NCI-H524 treated with DMSO at 0.1 percent for 48 hours (cell line): ENCODE data around the gene CD82.

Experiments
- DNase-seq: peaks from one replicate; lab custom pipeline; 2025; lab: John Stamatoyannopoulos, UW

Gene CD82

DNA sequence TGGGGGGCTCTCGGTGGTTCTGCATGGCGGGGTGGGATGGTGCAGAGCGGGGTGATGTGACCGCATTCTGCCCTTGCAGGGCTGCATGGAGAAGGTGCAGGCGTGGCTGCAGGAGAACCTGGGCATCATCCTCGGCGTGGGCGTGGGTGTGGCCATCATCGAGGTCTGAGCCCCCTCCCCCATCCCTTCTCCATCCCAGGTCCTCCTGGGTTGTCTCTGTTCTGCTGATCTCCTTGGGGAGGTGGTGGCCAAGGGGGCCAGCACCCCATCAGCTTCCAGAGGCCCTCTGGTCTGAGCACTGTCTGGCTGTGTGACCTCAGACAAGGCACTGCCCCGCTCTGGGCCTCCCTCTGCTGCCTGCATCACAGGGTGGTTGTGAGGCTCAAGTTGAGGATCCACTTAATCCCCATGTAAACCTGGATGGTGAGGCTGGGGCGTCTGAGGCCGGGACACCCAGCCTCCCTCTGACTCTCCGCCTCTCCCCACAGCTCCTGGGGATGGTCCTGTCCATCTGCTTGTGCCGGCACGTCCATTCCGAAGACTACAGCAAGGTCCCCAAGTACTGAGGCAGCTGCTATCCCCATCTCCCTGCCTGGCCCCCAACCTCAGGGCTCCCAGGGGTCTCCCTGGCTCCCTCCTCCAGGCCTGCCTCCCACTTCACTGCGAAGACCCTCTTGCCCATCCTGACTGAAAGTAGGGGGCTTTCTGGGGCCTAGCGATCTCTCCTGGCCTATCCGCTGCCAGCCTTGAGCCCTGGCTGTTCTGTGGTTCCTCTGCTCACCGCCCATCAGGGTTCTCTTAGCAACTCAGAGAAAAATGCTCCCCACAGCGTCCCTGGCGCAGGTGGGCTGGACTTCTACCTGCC, 53.3 kb downstream of the CD82 start:
- DNase-seq: no peak

DNA sequence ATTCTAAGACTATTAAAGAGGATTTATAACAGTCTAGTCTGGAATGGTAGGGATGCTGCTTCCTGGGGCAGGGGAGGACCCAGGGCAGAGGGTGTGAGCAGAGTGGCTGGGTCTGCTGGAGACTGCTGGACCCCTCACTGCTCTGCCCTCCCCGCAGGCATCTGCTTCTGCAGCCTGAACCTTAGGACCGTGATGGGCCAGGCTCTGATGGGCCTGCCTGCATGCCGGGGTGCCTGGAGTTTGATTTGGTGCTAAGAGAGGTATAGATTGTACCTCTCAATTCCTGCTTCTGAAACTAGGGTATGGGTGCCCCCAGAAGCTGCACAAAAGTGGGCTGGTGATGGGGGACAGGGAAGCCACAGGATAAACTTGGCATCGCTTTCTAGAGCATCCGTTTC, 54.9 kb downstream of the CD82 start:
- no peak for DNase-seq

DNA sequence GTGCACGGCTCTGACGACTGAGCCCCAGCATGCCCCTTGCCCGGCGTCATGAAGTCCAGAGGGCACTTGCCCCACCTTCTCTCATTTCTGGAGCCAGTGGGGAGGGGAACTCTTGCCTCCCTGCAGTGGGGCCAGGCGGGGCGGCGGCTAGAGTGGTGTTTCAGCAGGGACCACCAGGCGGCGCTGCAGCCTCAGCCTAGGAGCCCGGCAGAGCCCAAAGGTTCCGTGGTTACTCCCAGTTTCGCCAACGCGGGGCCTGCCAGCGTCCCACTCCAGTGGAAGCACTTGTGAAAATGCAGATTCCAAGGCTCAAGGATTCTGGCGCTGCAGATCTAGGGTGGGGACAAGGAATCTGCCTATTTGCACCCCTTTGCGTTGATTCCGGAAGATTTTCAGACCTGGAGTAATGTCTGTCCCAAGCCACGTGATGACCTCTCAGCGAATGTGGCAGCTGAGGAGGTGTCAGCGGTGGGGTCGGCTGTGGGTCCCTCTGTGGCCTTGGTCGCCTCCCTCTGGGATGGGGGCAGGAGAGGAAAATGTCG, 55.7 kb downstream of the CD82 start:
- DNase-seq: no peak

DNA sequence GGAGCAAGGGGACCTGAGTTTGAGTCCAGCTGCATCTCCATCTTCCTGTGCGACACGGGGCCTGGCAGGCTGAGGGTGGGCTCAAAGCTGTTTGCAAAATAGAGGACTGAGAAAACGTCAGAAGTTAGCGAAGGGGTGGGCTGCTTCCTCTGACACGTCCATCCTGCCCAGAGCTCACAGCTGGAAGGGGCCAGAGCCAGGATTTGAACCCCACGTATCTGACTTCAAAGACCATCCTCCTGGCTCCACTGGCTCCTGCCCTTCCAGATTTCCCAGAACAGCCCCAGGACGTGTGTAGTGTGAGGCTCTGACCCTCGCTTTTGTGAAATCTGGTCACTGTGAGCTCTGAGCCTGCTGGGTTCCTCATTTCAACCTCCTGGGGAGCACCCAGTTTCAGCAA, 56.3 kb downstream of the CD82 start:
- no peak for DNase-seq

DNA sequence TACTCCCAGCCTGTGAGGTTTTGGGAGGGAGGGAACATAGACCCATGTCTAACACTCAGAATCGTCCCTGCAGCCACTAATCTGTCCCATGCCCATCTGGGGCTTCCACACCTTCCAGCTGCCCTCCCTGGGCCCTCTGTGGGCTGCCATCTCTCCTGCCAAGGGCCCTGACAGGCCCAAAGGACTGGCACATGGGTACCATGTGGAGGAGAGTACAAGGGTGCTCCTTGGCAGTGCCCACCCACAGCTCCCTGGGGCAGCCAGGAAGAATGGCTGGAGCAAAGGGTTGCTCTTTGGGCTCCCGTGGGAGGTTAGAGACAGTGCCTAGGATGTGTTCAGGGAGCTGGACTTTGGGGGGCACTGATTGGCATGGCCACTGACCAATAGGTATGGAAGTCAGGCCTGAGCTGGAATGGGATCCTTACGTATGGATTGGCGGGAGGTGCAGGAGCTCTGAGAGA, 56.8 kb downstream of the CD82 start:
- DNase-seq: no peak

DNA sequence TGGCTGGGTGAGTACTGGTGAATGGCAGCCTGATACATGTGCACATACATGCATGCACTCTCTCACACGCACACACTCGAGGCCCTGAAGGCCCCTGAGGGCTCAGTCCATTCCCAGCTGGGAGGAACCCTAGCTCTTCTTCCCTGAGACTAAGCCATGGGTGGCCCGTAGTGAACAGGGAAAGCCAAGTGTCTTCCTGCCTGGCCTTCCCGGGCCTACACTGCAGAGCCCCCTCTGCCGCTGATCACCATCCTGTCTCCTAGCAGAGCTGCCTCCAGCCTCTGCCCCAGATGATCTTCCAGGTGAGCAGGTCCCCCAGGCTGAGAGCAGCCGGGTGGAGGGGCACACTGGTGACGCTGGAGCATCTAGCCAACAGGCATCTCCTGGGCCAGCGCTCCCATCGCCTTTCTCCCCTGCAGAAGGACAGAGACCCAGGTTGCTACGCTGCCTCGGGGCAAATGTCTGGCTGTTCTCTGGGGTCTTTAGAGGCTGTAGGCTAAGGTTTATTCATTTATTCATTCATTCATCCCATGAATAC, 57.3 kb downstream of the CD82 start:
- no peak for DNase-seq

DNA sequence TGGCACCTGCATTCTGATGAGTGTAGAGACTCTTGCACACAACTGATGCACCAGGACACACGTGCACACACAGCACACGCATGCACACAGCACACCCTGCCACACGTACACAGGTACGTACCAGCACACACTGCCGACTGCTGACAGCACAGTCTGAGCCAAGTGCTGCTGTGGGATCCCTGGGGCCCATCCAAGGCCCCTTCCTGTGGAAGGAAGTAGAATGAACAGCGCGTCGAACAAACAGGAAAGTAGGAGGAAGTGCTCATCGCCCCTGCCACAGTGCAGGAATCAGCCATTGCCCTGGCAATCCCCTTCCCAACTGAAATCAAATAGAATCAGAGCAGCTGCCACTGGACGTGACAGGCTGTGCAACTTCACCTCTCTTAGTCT, 57.9 kb downstream of the CD82 start:
- DNase-seq: no peak

DNA sequence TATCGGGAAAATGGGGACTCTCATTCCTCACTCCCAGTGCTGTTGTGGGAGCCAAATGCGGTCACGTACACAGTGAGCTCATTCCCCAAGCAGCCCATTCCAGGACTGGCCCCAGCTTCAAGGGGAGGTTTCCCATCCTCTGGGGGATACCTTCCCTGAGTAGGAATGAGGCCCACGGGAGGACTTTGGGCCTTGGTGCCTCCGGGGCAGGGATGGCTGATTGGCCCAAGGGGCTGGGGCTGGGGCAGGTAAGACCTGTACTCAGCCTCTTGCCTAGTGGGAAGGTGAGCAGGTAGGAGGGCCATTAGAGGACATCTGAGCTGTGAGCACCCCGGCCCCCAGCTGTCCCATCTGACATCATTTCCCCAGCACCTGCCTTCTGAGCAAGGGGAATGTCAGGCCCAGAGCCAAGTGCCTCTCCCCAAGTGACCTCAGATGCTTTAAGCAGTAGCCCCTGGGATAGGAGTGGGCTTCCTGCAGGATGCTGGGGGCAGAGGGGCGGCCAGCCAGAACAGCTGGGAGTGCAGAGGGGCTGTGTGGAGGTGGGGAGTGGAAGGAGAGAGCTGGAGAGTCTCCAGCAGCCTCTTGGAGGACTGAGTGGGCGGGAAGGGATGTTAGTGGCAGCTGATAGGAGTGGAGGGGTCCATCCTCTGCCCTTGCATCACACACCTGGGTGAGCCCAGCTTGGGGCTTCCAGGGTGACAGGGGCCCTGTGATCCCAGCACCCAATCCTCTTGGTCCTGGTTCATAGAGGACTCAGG, 58.4 kb downstream of the CD82 start:
- no peak for DNase-seq

DNA sequence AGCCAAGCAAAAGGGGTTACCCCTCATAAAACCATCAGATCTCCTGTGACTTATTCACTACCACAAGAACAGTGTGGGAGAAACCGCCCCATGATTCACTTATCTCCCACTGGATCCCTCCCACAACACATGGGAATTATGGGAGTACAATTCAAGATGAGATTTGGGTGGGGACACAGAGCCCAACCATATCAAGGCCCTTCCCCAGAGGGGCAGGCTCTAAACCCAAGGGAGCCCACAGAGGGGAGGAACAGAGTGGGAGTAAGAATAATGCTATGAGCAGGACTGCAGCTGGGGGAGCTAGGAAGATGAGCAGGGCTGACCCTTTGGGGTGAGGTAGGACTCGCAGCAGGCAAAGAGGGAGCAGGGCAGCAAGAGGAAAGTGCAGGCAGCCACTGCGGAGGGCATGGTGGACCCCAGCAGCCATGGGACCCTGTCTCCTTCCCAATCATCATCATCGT, 59.3 kb downstream of the CD82 start:
- no peak for DNase-seq

DNA sequence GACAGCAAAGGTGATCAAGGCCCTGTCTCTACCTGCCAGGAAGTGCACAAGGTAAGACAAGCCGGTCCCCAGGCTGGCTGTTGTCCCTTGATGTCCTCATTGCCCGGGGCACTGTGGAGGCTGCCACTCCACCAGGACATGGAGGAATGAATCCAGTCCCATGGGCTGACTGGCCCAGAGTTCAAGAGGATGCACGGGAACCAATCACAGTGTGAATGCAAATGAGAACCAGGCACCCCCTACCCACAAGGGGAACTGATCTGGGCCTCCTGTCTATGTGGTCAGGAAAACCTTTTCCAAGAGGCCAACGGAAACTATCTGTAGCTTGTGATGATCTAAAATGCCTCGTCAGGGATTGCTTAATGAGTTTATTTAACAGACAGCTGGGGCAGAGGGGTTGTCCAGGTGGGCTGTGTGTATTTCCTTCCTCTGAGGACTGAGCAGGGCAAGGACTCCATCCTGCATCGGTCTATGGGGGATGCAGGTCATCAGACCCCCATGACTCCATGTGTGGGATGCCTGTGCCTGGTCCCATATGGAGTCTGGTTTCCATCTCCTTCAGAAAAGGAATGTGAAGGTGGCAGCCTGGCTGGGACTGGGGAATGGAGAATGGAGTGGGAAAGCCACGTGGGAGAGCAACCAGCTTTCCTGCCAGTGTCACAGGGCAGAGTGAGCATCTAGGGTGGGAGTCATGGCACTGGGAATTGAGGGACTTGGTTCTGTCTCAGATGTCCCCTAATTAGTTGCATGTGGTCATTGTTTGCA, 60.5 kb downstream of the CD82 start:
- DNase-seq: no peak

DNA sequence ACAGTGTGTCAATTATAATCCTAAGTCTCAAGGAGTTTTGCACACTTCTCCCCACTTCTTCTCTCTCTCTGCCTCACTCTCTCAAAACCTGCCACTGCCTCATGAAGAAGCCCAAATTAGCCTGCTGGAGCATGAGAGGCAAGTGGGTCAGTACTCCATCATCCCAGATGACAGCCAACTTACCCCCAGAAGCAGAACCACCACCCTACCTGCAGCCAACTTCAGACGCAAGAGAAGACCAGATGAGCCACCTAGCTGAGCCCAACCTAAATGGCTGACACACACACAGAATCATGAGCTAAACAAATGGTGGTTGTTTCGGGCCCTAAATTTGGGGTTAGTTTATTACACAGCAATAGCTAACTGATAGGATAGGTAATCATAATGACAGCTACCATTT, 61.2 kb downstream of the CD82 start:
- no peak for DNase-seq

DNA sequence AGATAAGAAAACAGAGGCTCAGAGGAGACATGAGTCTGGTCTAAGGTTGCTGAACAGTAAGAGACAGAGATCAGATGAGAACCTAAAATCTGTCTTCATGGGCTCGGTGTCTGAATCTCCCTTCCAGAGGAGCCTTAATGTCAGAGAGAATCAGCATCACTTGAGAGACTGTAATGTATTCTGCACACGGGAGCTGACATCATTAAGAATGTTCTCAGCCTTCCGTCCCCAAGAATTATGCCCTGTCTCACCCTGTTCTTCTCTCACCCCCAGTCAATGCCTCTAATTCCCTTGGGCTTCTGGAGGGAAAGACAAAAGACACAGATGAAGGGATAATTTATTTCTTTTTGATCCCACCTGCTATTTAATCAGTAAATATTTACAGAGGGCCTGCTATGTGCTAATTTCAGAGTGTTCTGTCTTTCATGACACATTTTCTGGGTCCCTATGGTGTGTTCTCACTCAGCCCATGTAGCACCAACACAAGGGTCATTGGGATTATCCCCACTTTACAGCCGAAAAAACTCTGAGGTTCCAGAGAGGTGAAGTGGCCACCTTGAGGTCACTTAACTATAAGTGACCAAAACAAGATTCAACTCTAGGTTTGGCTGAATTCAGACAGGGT, 61.8 kb downstream of the CD82 start:
- DNase-seq: no peak

DNA sequence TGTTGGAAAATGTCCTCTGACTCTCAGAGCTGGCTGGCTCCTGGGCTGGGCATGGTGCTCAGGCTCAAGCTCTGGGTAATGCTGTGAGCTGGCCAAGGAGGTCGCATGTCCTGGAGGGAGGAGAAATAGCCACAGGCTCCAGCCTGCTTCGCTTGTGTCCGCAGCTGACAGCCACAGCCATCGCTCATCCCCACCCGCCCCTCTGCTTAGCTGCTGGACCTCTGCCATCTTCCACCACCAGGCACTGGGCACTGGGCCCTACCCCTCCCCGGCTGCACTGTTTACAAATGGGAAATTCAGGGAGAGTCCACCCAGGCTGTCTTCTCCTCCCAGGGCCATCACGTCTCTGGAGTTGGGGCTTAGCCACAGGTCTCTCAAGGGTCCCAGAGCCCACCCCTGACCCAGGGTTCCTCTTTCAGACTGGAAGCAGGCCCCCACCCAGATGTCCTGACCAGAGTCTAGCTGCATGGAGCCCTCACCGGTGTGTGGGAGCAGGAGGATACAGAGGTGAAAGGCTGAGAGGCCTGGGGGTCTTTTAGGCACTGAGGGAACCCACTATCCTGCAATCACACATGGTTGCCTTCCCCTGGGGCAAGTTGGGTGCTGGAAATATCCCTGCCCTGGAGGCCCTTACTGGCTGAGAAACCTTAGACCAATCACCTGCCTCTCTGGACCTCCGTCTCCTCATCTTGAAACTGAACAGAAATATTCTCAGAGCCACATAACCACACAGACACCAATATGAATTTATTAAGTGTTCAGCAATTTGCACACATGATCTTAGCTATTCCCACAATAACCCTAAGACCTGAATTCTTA, 62.7 kb downstream of the CD82 start:
- DNase-seq: no peak

DNA sequence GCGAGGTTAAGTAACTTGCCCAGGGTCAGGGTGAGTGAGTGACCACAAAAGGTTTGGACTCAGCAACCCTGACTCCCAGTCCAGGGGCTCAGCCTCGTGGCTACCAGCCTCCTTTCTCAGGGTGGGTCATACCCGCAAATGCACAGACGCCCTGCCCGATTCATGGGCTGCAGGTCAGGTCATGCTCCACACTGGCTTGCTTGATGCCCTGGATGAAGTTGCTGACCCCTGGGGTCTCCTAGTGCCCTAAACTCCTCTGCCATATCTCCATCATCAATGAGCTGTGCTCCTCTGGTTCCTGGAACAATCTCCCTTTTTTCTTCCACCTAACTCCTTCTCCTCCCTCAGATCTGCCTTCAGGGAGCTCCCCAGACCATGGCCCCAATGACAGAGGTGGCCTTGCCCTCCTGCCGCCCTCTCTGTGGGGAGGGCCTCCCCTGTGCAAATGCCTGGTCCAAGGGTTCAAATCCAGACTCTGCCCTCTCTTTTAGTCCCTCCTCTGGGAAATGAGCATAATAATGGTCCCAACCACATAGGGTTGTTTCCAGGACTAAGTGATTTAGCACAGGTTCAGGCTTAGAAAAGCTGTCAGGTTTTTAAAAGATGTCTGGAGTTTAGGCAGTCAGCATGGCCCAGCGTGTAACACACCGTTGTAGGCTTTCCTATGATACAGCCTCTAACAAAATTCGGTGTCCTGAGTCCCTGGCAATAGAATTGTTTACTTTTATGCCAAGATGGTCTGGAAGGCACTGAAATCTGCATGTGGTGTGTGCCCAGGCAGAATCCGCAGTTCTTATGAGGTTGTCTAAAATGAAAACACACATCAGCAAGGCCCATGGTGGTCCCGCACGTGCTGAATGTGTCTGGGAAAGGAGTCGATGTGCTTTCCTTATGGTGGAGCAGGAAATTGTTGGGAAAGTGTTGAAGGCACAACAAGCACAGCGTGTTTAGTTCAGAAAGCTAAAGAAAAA, 63.6 kb downstream of the CD82 start:
- no peak for DNase-seq

DNA sequence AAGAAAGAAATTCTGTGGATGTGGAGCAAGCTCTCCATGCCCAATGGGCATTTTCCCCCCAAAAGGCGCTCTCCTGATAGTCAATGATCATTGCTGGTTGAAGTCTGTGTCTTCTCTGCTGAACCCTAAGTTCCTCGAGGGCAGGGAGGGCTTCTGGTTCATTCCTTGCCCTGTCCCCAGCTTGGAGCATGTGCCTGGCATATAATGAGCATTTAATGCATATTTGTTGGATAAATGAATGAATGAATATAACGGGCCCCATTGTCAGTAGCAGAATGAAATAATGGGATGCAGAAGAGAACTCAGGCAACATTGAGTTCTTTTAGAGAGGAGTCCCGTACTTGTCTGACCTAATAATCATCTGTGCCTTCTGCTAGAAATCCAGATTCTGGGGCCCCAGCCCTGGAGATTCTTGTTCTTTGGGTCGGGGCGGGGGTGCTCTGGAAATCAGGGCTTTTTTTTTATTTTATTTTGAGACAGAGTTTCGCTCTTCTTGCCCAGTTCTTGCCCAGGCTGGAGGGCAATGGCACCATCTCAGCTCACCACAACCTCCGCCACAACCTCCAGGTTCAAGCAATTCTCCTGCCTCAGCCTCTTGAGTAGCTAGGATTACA, 64.4 kb downstream of the CD82 start:
- no peak for DNase-seq

DNA sequence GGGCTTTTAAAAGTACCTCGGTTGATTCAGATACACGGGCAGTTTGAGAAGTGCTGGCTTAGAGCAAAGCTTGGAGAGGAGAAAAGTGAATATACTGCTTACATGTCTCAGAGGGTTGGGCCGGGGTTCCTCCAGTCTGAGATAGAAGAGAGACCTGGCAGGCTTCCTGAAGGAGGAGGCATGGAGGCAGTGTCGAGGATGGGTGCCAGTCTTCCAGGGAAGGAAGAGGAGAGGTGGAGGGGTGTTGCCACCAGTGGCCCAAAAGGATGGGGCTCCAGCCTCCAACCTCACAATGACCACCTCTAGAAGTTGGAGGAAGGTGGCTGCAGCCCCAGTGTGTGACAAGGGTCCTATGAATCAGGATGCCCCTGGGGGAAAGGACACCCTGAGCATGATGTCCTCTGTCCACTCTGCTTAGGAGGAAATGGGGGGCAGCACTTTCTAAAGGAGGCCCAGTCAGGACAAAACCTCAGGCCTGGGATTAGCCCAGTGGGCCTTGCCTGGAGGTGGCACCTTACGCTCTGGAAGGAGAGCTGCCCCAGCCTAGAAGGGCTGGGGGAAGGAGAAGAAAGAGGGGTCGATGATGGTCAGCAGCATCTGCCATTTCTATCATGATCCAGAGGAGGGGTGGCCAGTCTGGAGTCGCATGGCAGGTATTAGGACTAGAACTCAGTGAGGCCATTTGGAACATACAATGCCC, 65.2 kb downstream of the CD82 start:
- no peak for DNase-seq

DNA sequence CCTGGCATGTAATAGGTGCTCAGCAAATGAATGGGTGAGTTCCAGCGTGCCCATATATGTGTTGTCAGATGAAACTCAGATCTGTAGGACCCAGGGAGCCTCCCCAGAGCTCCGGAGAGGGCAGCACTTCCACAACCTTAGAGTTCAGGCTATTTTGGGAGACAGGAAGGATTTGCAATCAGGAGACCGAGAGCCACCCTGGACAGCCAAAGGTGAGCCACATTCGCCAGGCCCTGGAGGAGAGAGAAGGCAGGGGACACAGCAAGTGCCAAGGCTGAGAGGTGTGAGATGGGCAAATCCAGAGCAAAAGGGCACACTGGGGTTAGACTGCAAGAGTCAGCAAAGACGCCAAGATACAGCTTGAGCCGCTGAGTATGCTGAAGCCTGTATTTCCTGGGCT, 66.4 kb downstream of the CD82 start:
- no peak for DNase-seq

DNA sequence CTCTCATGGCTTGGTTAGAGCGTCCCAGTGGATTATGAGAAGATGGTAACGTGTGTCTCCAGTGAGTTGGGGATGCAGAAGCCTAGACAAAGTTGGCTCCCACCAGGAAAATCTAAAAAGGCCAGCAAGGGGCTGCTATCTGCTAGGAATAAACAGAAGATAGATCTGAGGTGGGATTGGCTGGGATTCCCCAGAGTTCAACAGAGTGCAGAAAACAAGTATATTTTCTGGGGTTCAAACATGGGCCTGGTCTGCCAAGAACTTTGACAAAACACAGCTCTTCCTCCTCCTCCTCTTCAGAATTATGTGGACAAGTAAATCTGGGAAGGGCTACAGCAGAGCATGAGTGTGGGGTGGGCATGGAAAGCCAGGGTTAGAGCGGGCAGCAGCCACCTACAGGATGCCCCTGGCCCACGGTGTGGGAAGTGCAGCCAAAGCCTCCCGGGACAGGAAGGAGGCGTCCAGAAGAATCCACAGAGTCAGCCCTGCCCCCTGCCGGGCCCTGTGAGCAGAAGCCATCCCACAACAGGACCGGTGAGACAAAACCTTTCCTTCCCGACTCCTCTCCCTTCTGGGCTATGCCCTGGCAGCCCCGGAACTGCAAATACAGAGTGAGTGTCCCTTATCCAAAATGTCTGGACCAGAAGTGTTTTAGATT, 67.1 kb downstream of the CD82 start:
- no peak for DNase-seq
